ENCODE results near the gene CCNT1.
"Not testable (repeated sequence)": the region's sequence is repeated elsewhere in the genome, so short reads cannot be mapped to it uniquely, and the experiment has no call there.

Gene CCNT1

DNA sequence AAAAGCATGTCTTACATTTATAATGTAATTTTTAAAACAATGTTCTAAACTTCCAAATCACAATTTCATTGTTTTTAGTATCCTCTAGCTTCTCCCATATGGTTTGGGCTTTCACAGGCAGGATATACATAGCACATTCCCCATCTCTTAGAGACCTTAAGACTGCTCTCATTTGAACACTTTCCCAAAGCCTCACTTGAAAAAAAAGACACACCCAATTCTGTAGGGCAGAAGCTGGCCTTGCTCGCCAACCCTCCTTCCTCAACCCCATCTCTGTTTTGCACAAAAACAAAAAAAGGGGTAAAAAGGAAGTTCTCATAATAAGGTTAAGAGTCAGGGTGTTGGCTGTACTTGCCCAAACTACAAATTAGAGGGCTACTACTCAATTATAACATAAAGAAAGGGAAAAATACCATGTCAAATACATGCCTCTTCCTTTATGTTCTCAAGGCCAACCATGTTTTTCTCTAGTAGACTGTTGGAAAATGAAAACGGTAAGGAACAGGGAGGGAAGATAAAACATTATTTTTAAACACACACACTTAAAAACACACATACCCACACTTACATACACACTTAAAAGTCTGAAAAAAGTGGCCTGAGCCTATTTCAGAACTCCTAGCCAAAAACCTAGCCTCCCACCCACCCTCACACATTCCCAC lies 24.6 kb downstream of the CCNT1 start:
- no peak for DNase-seq (ENCODE audit: low spot score)

DNA sequence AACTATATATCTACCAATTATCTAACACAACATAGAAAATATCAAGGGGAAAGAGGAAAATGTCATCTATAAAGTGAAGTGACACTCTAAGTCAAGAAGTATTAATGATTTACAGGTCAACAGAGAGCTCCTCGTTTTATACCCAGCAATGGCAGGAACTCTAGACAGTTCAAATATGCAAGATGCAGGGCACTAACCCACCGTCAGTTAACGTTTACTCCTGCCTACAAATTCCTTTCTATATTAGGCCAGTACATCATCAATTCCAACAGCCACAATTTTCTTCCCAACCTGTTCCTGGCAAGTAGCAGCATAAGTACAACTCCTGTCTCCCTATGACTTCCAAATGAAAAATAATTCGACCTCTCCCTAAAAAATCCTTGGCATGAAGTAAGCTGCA lies 25.5 kb downstream of the CCNT1 start:
- no peak for DNase-seq (ENCODE audit: low spot score)

DNA sequence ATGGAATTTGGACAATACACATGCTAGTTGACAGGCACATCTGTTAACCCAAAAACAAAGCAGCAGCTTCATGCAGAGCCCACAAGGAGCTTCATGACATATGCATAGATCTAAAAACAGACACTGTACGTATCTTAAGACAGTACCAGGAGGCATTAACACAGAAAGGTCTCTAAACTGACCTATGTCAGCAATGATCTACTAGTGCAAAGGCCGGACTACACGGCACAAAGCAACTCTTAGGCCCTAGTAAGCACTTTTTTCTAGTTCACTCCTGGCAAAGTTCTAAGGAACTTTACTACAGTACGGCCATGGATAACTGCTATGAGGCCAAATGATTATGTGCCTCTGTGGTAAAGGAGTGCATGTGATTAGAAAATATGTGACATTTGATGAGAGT lies 26.1 kb downstream of the CCNT1 start:
- no peak for DNase-seq (ENCODE audit: low spot score)

DNA sequence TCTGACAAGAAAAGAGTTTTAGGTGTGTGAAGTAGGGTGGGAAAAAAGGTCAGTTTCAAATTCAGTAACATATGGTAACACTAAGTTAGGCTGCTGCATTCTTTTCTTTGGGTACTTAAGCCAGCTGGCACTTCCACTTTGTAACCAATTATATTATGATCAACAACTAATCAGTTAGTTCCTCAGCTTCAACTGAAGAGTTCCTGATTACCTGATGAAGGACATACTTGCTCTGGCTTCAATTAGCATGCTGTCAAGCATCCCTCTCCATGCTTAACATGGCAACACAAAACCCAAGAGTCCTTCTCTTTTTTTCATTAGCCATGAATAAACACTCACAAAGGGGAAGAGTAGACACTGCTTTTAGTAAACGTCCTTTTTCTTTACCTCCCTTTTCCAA lies 27.7 kb downstream of the CCNT1 start:
- no peak for DNase-seq (ENCODE audit: low spot score)

DNA sequence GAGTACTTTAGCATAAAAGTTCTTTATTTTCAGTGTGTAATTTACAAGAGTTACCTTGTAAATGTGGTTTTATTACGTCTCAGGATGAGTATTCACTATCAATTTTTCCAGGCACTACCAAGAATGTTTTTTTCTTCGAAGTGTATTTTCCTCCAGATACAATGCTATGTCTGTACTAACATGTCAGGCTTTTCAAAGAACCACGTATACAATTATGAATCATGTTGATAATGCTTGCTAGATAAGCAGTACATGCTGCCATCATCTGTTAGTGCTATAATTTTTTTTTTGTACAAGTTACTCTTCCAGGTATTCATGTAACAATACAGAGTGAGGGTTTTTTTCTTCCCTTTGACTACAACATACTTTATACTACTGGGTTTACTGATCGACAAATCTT lies 28.9 kb downstream of the CCNT1 start:
- DNase-seq (ENCODE audit: low spot score) = no peak

DNA sequence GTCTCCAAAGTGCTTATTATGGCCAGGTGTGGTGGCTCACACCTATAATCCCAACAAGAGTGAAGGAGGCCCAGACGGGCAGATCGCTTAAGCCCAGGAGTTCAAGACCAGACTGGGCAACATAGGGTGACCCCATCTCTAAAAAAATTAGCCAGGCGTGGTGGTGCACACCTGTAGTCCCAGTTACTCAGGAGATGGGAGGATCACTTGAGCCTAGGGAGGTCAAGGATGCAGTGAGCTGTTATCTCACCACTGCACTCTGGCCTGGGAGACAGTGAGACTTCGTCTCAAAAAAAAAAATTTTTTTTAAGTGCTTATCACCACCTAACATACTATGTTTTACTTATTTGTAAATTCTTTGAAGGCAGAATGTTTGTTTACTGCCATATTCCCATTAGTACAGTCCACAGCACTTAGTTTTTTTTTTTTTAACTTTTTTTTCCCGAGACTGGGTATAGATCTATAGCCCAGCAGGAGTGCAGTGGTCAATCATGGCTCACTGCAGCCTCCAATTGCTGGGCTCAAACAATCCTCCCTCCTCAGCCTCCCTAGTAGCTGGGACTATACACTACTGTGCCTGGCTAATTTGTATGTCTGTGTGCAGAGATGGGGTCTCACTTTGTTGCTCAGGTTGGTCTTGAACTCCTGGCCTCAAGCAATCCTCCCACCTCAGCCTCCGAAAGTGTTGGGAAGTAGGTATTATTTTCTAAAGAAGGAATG lies 29.7 kb downstream of the CCNT1 start:
- no peak for DNase-seq (ENCODE audit: low spot score)

DNA sequence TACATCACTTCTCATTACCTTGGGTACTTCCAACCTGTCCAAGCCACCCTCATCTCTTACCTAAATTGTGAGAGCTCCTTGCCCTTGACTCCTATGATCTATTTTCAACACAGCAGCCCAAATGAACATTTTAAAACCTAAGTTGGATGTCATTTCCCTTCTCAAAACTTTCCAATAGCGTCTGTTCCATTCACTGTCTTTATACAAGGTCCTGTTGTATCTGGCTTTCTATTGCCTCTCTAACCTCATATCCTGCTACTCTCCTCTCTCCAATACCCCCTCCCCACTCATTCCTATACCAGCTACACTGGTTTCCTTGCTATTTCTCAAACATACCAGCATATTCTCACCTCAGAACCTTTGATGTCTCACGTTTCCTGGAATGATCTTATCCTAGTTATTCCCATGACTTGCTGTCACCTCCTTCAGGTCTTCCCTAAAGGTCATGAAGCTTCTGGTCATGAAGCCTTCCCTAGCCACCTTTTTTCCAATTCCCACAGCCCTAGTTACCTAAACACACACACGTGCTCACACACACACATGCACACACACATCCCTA lies 30.4 kb downstream of the CCNT1 start:
- no peak for DNase-seq (ENCODE audit: low spot score)

DNA sequence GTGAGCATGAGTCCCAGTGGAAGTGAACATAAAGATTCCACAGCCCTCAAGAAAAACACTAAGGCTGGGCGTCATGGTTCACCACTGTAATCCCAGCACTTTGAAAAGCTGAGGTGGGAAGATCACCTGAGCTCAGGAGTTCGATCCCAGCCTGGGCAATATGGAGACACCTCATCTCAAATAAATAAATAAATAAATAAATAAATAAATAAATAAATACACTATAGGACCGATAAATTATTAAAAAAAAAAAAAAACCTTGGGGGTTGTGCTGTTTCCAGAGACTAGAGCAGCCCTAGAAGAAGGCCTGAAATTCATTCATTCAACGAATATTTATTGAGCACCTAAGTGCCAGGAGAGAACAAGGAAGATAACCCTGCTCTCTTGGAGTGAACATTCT lies 33.0 kb downstream of the CCNT1 start:
- DNase-seq (ENCODE audit: low spot score) = no peak

DNA sequence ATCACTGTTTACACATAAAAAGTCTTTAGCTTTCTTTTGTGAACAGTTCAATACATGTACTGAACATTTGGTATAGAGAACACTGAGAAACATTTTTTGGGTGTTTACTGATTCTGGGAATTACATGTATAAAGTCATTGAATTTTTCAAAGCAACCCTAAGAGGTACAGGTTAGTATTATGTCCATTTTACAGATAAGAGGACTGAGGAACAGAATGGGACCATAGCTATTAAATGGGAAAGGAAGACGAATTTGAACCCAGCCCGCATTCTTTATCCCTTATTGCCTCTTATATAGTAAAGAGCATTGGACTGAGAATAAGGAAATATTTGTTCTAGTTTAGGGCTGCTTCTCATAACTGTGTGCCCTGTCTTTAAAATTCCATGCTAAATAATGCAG lies 33.6 kb downstream of the CCNT1 start:
- no peak for DNase-seq (ENCODE audit: low spot score)

DNA sequence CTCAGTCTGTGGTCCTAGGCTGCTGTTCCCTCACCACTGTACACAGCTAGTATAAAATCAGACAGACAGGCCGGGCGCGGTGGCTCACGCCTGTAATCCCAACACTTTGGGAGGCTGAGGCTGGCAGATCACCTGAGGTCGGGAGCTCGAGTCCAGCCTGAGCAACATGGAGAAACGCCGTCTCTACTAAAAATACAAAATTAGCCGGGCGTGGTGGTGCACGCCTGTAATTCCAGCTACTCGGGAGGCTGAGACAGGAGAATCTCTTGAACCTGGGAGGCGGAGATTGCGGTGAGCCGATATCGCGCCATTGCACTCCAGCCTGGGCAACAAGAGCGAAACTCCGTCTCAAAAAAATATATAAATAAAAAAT lies 34.0 kb downstream of the CCNT1 start:
- DNase-seq (ENCODE audit: low spot score) = not testable (repeated sequence)

DNA sequence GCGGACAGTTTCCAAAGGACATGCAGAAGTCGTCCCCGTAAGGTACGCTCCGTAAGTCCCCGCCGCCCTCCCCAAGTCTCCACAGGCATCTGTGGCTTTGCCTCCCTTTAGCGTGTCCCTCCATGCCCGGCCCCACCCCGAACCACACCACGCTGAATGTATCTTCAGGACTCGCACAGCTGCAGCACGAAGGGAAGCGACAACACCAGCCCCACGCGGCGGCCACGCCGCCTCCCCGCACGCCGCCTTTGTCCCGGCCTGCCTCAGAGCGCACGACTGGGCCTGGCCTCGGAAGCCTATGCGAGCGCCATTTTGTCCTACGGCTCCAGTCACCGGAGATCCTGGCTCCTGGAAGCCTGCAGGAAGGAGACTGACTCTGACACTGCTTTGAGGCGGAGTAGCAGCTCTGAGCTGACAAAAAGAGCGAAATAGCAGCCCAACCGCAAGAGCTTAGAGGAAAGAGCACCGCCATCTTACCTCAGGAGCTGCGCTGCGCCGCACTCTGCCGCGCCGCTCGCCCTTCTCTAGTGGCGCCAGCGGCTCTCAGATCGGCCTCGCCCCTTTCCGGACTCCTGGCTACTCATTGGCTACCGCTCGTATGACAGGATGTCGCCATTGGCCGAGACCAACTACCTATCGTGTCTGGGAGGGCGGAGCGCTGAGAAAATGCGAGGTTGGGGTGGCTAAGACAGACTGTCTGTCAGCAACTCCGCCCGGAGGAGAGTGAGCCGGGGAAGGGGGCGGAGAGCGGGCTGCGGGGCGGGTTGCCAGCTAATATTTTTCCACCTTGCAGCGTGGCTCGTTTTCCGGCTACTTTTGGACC lies 34.6 kb downstream of the CCNT1 start, which contains the start of gene KANSL2:
Gene KANSL2, minus strand, starts transcription at position 529 of the 823 bp plus-strand sequence. CDS start 606 bp downstream, outside the sequence.
- DNase-seq (ENCODE audit: low spot score) = peak; percentile 100

DNA sequence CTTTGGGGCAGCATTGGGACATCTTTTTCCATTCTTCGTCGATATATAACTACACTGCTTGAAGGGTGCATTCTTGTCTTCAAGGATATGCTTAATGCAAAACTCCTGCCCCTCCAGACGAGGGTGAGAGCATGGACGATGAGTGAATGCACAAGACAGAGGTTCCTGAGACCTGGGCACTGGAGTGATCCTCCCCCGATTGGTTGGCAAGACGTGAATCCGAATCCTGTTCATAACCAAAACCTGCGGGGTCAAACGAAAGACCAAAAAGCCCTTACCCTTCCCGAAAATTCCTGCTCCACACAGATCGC lies 35.2 kb downstream of the CCNT1 start:
- no peak for DNase-seq (ENCODE audit: low spot score)

DNA sequence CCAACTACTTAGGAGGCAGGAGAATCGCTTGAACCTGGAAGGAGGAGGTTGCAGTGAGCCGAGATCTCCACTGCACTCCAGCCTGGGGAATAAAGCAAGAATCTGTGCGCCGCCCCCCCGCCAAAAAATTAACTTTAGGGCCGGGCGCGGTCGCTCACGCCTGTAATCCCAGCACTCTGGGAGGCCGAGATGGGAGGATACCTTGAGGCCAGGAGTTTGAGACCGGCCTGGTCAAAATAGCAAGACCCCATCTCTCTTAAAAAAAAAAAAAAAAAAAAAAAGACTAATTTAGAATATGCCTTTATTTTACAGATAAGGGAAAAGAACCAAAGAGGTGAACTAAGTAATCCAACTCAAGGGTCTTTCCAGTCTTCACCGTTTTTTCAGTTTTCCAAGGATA lies 35.6 kb downstream of the CCNT1 start:
- DNase-seq (ENCODE audit: low spot score) = no peak

DNA sequence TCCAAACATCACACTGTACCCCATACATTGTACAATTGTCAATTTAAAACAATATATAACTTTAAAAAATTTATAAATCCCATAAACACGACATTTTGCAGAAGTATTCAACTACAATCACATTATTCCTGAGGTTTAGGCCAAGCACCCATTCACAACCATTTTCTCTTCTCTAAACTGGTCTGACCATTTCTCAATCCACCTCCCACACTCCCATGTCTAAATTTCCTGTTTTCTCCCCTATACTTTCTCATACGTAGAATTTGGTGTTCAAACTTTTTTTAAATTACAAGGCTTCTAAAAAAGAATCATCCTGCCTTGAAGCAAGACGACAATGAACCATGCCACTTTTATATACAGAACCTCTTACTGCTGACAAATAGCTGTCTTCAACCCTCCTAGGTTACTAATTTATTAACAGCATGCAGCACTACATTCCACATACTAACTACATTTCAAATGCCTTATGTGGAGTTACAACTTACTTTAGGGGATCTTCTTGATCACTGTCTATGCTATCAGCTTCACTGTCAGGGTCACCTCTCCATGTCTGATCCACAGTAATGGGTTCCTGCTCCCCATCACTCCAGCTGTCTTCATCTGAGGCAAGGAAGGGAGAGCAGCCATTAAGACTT lies 37.8 kb downstream of the CCNT1 start:
- DNase-seq (ENCODE audit: low spot score) = no peak

DNA sequence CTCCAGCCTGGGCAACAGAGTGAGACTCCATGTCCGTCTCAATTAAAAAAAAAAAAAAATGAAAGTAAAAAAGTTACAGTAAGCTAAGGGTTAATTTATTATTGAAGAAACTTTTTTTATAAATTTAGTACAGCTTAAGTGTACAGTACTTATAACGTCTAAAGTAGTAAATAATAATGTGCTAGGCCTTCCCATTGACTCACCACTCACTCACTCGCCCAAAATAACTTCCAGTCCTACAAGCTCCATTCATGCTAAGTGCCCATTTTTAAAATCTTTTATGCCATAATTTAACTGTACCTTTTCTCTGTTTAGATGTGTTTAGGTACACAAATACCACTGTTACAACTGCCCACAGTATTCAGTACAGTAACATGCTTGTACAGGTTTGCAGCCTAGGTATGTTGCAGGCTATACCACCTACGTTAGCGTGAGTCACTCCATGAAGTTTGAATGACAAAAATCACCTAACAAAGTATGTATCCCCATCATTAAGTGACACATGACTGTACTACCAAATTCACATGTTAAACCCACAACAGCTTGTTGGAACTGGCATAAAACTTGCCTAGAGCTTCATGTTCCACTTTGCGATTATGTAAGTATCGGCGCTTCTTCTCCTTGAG lies 45.2 kb downstream of the CCNT1 start:
- DNase-seq (ENCODE audit: low spot score) = no peak

DNA sequence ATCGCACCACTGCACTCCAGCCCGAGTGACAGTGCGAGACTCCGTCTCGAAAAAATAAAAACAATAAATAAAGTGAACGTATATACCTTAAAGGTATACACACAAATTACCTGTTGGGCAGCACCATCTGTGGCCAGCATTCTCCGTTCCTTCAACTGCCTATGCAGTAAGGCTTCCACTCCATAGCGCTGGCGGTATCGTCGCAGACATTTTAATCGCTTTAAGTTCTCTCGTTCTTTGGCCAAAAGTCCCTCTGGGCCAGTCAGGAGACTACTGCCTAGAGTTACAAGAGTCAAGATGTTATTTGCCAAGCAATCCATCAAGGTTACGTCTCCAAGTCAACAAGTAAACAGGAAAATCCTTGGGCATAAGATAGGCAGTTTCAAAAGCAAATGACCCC lies 47.5 kb downstream of the CCNT1 start:
- no peak for DNase-seq (ENCODE audit: low spot score)

DNA sequence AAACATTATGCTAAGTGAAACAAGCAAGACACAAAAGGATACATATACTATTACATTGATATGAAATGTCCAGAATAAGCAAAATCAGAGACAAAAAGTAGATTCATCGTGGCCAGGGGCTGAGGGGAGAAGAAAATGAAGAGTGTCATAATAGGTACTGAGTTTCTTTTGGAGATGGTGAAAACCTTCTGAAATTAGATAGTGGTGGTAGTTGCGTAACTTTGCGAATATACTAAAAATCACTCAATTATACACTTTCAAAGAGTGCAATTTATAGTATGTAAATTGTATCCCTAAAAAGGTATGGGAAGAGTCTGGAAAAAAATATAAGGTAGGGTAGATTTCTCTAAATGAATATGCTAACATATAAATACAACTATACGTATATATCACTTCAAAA lies 56.6 kb downstream of the CCNT1 start:
- no peak for DNase-seq (ENCODE audit: low spot score)

DNA sequence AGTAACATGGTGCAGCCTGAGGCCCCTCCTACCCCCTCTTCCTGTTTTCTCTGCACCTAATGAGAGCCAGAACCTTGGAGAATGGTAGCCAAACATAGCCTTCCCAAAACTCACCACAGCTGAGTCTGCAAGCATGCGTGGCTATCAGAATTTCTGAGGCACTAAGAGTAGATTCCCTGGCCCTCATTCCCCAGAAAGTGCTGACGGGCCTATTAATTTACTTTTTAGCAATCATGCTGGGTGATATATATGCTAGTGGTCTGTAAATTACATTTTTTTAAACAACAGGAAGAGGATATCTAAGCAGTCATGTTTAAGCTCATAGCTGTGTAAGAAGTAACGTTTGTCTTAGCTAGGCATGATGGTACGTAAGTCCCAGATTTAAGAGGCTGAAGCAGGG lies 64.8 kb downstream of the CCNT1 start:
- DNase-seq (ENCODE audit: low spot score) = no peak

DNA sequence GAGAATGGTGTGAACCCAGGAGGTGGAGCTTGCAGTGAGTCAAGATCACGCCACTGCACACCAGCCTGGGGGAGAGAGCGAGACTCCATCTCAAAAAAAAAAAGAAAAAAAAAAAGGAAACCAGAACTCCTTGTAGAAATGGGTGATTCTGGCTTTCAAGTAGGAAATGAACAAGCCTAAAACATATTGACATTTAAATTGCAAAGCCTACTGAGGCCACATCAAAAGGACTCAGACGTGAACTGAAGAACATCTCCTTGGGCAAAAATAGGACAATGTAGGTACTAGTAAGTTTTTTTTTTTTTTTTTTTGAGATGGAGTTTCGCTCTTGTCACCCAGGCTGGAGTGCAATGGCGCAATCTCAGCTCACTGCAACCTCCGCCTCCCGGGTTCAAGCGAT lies 71.2 kb downstream of the CCNT1 start:
- DNase-seq (ENCODE audit: low spot score) = not testable (repeated sequence)

DNA sequence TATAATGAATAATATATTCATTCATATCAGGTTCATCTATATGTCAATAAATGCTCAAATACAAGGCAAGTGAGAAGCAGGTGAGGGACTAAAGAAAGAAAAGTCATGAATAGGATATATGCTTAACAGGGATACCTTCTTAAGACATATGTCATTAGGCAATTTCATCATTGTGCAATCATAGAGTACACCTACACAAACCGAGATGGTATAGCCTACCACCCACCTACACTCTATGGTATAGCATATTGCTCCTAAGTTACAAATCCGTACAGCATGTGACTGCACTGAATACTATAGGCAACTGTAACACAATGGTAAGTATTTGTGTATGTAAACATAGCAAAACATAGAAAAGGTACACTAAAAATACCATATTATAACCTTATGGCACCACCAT lies 73.5 kb downstream of the CCNT1 start:
- no peak for DNase-seq (ENCODE audit: low spot score)

DNA sequence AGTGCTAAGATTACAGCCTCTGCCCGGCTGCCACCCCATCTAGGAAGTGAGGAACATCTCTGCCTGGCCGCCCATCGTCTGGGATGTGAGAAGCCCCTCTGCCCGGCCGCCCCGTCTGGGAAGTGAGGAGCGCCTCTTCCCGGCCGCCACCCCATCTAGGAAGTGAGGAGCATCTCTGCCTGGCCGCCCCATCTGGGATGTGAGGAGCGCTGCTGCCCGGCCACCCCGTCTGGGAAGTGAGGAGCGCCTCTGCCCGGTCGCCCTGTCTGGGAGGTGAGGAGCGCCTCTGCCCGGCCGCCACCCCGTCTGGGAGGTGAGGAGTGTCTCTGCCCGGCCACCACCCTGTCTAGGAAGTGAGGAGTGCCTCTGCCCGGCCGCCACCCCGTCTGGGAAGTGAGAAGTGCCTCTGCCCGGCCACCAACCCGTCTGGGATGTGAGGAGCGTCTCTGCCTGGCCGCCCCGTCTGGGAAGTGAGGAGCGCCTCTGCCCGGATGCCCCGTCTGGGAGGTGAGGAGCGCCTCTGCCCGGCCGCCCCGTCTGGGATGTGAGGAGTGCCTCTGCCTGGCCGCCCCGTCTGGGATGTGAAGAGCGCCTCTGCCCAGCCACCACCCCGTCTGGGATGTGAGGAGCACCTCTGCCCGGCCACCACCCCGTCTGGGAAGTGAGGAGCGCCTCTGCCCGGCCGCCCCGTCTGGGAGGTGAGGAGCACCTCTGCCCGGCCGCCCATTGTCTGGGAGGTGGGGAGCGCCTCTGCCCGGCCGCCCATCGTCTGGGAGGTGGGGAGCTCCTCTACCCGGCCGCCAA lies 74.6 kb downstream of the CCNT1 start:
- not testable (repeated sequence) for DNase-seq (ENCODE audit: low spot score)
